ENCODE data around the gene TBX10.

GRCh38 chr11:67680696-67681470, 41.3 kb upstream of the TBX10 start:
- TF ChIP-seq POLR2A (IDR thresholded peaks at IDR 0.05; ENCODE audit: low read depth): no peak
- TF ChIP-seq, protein P1, sequence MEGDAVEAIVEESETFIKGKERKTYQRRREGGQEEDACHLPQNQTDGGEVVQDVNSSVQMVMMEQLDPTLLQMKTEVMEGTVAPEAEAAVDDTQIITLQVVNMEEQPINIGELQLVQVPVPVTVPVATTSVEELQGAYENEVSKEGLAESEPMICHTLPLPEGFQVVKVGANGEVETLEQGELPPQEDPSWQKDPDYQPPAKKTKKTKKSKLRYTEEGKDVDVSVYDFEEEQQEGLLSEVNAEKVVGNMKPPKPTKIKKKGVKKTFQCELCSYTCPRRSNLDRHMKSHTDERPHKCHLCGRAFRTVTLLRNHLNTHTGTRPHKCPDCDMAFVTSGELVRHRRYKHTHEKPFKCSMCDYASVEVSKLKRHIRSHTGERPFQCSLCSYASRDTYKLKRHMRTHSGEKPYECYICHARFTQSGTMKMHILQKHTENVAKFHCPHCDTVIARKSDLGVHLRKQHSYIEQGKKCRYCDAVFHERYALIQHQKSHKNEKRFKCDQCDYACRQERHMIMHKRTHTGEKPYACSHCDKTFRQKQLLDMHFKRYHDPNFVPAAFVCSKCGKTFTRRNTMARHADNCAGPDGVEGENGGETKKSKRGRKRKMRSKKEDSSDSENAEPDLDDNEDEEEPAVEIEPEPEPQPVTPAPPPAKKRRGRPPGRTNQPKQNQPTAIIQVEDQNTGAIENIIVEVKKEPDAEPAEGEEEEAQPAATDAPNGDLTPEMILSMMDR (IDR thresholded peaks at IDR 0.05): no peak
